Measurements from ENCODE around the gene FOSL1.

GRCh38 chr11:65919573-65920371 is 19.6 kb upstream of the FOSL1 start:
- no peak for TF ChIP-seq CTCF (IDR thresholded peaks at IDR 0.05; ENCODE audit: low read depth, low read length, missing input control)
- TF ChIP-seq TAF1 (conservative IDR thresholded peaks at IDR 0.05) = no peak
- no peak for TF ChIP-seq RXRA (IDR thresholded peaks at IDR 0.05)
- TF ChIP-seq RAD21 (IDR thresholded peaks at IDR 0.05) = no peak
- TF ChIP-seq, protein P1, sequence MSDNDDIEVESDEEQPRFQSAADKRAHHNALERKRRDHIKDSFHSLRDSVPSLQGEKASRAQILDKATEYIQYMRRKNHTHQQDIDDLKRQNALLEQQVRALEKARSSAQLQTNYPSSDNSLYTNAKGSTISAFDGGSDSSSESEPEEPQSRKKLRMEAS (IDR thresholded peaks at IDR 0.05) = no peak
- TF ChIP-seq, protein P2, sequence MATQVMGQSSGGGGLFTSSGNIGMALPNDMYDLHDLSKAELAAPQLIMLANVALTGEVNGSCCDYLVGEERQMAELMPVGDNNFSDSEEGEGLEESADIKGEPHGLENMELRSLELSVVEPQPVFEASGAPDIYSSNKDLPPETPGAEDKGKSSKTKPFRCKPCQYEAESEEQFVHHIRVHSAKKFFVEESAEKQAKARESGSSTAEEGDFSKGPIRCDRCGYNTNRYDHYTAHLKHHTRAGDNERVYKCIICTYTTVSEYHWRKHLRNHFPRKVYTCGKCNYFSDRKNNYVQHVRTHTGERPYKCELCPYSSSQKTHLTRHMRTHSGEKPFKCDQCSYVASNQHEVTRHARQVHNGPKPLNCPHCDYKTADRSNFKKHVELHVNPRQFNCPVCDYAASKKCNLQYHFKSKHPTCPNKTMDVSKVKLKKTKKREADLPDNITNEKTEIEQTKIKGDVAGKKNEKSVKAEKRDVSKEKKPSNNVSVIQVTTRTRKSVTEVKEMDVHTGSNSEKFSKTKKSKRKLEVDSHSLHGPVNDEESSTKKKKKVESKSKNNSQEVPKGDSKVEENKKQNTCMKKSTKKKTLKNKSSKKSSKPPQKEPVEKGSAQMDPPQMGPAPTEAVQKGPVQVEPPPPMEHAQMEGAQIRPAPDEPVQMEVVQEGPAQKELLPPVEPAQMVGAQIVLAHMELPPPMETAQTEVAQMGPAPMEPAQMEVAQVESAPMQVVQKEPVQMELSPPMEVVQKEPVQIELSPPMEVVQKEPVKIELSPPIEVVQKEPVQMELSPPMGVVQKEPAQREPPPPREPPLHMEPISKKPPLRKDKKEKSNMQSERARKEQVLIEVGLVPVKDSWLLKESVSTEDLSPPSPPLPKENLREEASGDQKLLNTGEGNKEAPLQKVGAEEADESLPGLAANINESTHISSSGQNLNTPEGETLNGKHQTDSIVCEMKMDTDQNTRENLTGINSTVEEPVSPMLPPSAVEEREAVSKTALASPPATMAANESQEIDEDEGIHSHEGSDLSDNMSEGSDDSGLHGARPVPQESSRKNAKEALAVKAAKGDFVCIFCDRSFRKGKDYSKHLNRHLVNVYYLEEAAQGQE (IDR thresholded peaks at IDR 0.05) = no peak
- no peak for TF ChIP-seq FOXA1 (IDR thresholded peaks at IDR 0.05)
- TF ChIP-seq SP1 (IDR thresholded peaks at IDR 0.05) = no peak
- TF ChIP-seq GABPA (IDR thresholded peaks at IDR 0.05 in 1 of 2, conservative IDR thresholded peaks at IDR 0.05 in 1 of 2) = no peak
- no peak for TF ChIP-seq NR2F2 (IDR thresholded peaks at IDR 0.05)

Measured in liver (tissue), 3 donors.